GM19328 (cell line): ENCODE measurements around the gene ID2.

Source experiments
- ATAC-seq: cut with Tn5 transposase; IDR thresholded peaks from one replicate; pipeline ENCODE4 v1.9.1; 2021; ENCODE audit warnings: mild to moderate bottlenecking, moderate library complexity; ENCODE audit not compliant: unreplicated experiment

The ID2 gene, protein sequence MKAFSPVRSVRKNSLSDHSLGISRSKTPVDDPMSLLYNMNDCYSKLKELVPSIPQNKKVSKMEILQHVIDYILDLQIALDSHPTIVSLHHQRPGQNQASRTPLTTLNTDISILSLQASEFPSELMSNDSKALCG

GRCh38 chr2:8681786-8682692, at the start of gene ID2:
ID2 (plus strand) TSS chr2:8682056; CDS start chr2:8682166, 110 bp downstream.
- ATAC-seq, result peak; percentile 59

DNA sequence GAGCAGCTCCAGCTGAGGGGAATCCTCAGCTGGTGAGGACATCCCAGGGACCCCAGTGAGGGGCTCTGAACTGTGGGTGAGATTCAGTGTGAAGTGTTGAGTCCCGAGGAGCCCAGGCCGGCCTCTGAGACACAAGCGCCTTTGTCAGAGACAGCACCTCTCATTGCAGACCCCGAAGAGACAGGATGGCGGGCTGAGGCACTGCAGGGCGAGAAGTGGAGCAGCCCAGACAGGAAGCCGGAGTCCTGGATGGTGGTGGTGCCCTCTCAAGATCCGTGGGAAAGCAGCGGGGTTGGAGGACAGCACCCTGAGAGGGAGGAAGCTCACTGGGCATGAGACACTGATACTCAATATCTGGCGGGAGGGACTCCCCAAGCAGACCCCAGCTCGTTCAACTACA, 49.1 kb upstream of the ID2 start:
- no peak for ATAC-seq

GRCh38 chr2:8633186-8633734, 48.6 kb upstream of the ID2 start:
- no peak for ATAC-seq

GRCh38 chr2:8633735-8634313, 48.0 kb upstream of the ID2 start:
- ATAC-seq, result no peak

- no peak for ATAC-seq
Measured at GRCh38 chr2:8634466-8635172, 47.2 kb upstream of the ID2 start.

- no peak for ATAC-seq
Measured at GRCh38 chr2:8636041-8636491, 45.8 kb upstream of the ID2 start.

- ATAC-seq, result no peak
Measured at GRCh38 chr2:8636721-8637636, 44.9 kb upstream of the ID2 start.

- ATAC-seq, result no peak
Measured at GRCh38 chr2:8638327-8638726, 43.5 kb upstream of the ID2 start.

- no peak for ATAC-seq
Measured at GRCh38 chr2:8639122-8639635, 42.7 kb upstream of the ID2 start.

- no peak for ATAC-seq
Measured at GRCh38 chr2:8640498-8640897, 41.4 kb upstream of the ID2 start.

DNA sequence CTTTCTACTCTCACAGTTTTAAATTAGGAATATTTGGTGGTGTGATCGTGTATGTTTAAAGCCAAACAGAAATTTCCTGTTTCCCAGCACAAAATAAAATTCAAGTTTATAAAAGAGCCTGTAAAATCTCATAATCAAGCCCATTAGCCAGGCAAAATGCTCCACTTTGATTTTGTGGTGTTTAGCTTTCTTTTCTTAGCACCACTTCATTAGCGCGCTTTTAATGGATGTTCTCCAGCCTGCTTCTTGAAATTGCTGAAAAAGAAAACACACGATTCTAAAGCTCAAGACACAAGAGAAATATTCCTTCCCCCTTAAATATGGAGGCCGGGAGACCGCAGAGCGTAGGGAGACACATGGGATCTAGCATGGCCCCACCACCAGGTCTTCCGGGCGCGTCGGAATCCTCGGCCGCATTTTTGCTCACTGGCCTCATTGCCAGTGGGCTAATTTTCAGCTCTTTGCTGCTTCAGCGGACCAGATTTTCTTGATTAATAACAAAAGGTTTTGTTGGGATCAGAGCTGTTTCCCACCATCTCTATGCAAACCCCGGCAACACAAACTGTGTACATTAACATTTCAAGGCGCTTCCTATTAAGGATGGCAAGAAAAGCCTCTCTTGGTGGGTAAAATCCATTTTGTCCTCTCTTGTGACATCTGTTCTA, 40.4 kb upstream of the ID2 start:
- ATAC-seq, result no peak

DNA sequence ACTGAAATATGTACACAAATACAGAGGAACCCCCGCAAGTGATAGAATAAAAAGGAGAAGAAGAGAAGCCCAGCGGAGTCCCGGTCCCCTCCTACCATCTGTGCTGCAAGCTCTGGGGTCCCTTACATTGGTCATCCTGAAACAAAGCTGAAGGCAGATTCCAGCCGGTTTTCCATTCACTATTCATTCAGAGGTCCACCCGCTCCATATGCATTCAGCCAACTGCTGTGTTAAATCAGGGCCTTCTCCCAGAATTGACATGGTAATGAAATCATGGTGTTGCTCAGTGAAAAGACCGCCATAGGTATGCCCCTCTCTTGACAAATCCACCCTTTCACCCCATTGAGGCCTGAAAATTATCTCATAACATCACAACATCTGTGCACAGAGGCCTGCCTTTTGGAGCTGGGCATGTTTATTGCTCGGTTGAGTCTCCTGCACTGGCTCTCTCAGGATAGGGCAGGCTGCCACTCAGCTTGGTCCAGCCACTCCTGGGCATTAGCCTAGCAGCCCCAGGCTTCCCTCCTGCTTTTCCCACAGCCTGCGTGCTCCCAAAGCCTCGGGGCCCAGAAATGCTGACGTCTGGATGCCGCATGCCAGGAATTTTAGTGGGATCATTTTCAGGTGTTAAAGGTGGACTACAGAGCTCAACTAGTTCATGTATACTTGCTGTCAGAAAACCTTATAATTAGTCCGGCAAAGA, 39.3 kb upstream of the ID2 start:
- no peak for ATAC-seq

- ATAC-seq, result no peak
Measured at GRCh38 chr2:8643250-8643995, 38.4 kb upstream of the ID2 start.

- ATAC-seq, result no peak
Measured at GRCh38 chr2:8643996-8644356, 37.9 kb upstream of the ID2 start.

DNA sequence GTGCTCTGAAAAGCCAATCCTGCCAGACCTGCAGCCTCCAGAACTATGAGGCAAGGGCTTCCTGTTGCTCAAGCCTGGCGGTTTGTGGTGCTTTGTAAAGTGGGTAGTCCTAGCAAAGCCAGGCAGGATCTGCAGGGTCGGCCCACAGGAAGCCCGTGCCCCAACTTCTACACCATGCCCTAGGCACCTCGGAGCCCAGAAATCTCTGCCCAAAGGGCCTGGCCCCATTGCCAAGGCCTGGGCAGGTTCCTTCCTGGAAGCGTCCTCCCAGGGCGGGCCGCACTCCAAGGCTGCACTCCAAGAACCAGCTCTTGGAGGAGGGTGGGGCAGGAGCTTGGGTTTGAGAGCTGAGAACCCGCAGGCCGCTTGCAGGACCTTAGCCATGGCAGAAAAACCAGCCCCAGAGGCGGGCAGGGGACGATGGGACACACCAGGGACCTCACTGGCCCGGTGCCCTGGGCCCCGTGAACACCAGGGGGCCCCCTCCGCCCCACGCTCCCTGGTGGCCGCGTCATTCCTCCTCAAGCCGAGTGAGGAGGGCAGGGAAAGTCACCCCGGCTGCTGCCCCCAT, 37.2 kb upstream of the ID2 start:
- ATAC-seq, result no peak

GRCh38 chr2:8645176-8645831, 36.6 kb upstream of the ID2 start:
- ATAC-seq, result no peak
